HG02588 (cell line): ENCODE data around the gene MSX1.

Source experiments
- ATAC-seq: cut with Tn5 transposase; IDR thresholded peaks from one replicate; pipeline ENCODE4 v1.9.1; 2021; ENCODE audit warnings: mild to moderate bottlenecking, moderate library complexity; ENCODE audit not compliant: unreplicated experiment

Gene MSX1

GRCh38 chr4:4868758-4869723 is 9.6 kb downstream of the MSX1 start:
- no peak for ATAC-seq

GRCh38 chr4:4869731-4870571 is 10.5 kb downstream of the MSX1 start:
- ATAC-seq = no peak

GRCh38 chr4:4870576-4871241 is 11.2 kb downstream of the MSX1 start:
- ATAC-seq = no peak

- no peak for ATAC-seq
Measured at GRCh38 chr4:4871242-4871572, 11.7 kb downstream of the MSX1 start.

GRCh38 chr4:4871573-4872313 is 12.3 kb downstream of the MSX1 start:
- no peak for ATAC-seq

- no peak for ATAC-seq
Measured at GRCh38 chr4:4872314-4872903, 12.9 kb downstream of the MSX1 start.

GRCh38 chr4:4873203-4873602 is 13.7 kb downstream of the MSX1 start:
- no peak for ATAC-seq

- ATAC-seq = no peak
Measured at GRCh38 chr4:4874254-4874653, 14.8 kb downstream of the MSX1 start.

GRCh38 chr4:4875147-4875546 is 15.7 kb downstream of the MSX1 start:
- ATAC-seq = no peak

- no peak for ATAC-seq
Measured at GRCh38 chr4:4875611-4876010, 16.1 kb downstream of the MSX1 start.

GRCh38 chr4:4876945-4877661 is 17.6 kb downstream of the MSX1 start:
- no peak for ATAC-seq

GRCh38 chr4:4880492-4880891 is 21.0 kb downstream of the MSX1 start:
- no peak for ATAC-seq

GRCh38 chr4:4881432-4881831 is 22.0 kb downstream of the MSX1 start:
- ATAC-seq = no peak

- no peak for ATAC-seq
Measured at GRCh38 chr4:4884611-4885010, 25.1 kb downstream of the MSX1 start.

GRCh38 chr4:4887426-4887825 is 28.0 kb downstream of the MSX1 start:
- ATAC-seq = no peak

GRCh38 chr4:4888695-4889094 is 29.2 kb downstream of the MSX1 start:
- no peak for ATAC-seq

GRCh38 chr4:4889781-4890180 is 30.3 kb downstream of the MSX1 start:
- ATAC-seq = no peak

- no peak for ATAC-seq
Measured at GRCh38 chr4:4890574-4891255, 31.2 kb downstream of the MSX1 start.

- no peak for ATAC-seq
Measured at GRCh38 chr4:4893721-4894120, 34.3 kb downstream of the MSX1 start.
